ENCODE data around the gene GRAMD4.
"Not testable (repeated sequence)": the region's sequence is repeated elsewhere in the genome, so short reads cannot be mapped to it uniquely, and the experiment has no call there.

Gene GRAMD4

DNA sequence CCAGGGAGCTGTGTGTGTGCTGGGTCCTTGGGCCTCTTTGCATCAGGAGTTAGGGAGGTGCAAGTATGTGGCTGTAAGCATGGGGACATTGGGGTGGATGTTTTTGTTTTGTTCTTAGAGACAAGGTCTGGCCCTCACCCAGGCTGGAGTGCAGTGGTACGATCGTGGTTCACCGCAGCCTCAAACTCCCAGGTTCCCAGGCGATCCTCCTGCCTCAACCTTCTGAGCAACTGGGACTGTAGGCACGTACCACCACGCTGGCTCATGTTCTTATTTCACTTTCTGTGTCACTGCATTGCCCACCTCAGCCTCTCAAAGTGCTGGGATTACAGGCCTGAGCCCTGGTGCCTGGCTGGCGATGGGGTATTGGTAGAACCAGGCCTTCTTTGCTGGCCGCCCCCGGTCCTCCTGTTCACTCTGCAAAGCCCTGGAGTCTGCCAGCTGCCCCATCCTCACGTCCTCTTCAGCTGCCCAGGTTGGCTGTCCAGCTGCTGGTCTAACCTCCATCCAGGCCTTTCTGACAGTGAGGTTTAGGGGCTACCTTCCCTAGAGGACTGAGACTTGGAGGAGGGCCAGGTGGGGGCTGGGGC is 851 bp upstream of the GRAMD4 start:
- ChIA-PET POLR2A (no interaction called here), CTCF (no interaction called here)
- Histone ChIP-seq H3K4me3 (ENCODE audit: control insufficient read depth in 1 of 7, extremely low read depth in 1 of 7, insufficient read depth in 4 of 7, low read depth in 2 of 7, low read length in 6 of 7) (no peak overlapping the region), H3K27ac (ENCODE audit: insufficient read depth in 1 of 2, low read depth in 1 of 2, low read length in 2 of 2, poor library complexity in 1 of 2, severe bottlenecking in 2 of 2) (no peak overlapping the region), H3K9me3 (ENCODE audit: control extremely low read depth in 1 of 5, control insufficient read depth in 4 of 5, insufficient read depth in 2 of 5, low read depth in 1 of 5, low read length in 4 of 5) (no peaks in the 10 kb centered on the region), H3K36me3 (ENCODE audit: control insufficient read depth in 4 of 4, insufficient read depth in 4 of 4, low read length in 3 of 4) (peaks cover 0 to 3% (median 0%) of the 10 kb centered on the region in 4 experiments), H3K27me3 (replicated peaks in 2 of 5; ENCODE audit: control insufficient read depth in 4 of 5, insufficient read depth in 5 of 5, low read length in 4 of 5) (no peaks in the 10 kb centered on the region), H3K4me1 (ENCODE audit: control extremely low read depth in 1 of 4, control insufficient read depth in 4 of 4, insufficient read depth in 4 of 4, low read length in 3 of 4) (peaks cover 0 to 67% (median 33%) of the 10 kb centered on the region in 4 experiments)
- 92% methylated on average over 10 of the region's 10 CpGs for WGBS (ENCODE audit: insufficient coverage)
- no peak for DNase-seq

- Histone ChIP-seq H3K9me3 (ENCODE audit: control extremely low read depth in 1 of 5, control insufficient read depth in 4 of 5, insufficient read depth in 2 of 5, low read depth in 1 of 5, low read length in 4 of 5) (no peaks in the 10 kb centered on the region), H3K27ac (ENCODE audit: insufficient read depth in 1 of 2, low read depth in 1 of 2, low read length in 2 of 2, poor library complexity in 1 of 2, severe bottlenecking in 2 of 2) (no peak overlapping the region), H3K27me3 (replicated peaks in 2 of 5; ENCODE audit: control insufficient read depth in 4 of 5, insufficient read depth in 5 of 5, low read length in 4 of 5) (no peaks in the 10 kb centered on the region), H3K4me3 (ENCODE audit: control insufficient read depth in 1 of 7, extremely low read depth in 1 of 7, insufficient read depth in 4 of 7, low read depth in 2 of 7, low read length in 6 of 7) (no peak overlapping the region), H3K36me3 (ENCODE audit: control insufficient read depth in 4 of 4, insufficient read depth in 4 of 4, low read length in 3 of 4) (peaks cover 0 to 7% (median 0%) of the 10 kb centered on the region in 4 experiments), H3K4me1 (ENCODE audit: control extremely low read depth in 1 of 4, control insufficient read depth in 4 of 4, insufficient read depth in 4 of 4, low read length in 3 of 4) (peaks cover 0 to 63% (median 26%) of the 10 kb centered on the region in 4 experiments)
- CTCF ChIA-PET: interaction anchor here (0.9 to 1.0 kb wide), 2 partner anchors 9 to 22 kb away, joined by 3 to 6 read pairs; no protein-coding TSS in a partner anchor
- no peak for DNase-seq
- POLR2A ChIA-PET: no interaction called here
- 98% methylated on average over 18 of the region's 23 CpGs for WGBS (ENCODE audit: insufficient coverage)
These were observed 529 bp downstream of the GRAMD4 start for GRCh38 chr22:46620588-46621242.

GRCh38 chr22:46621243-46621930 is 1.2 kb downstream of the GRAMD4 start:
- DNase-seq; H3K36me3 ChIP-seq (ENCODE audit: control insufficient read depth in 4 of 4, insufficient read depth in 4 of 4, low read length in 3 of 4); H3K27me3 ChIP-seq (replicated peaks in 2 of 5; ENCODE audit: control insufficient read depth in 4 of 5, insufficient read depth in 5 of 5, low read length in 4 of 5); H3K9me3 ChIP-seq (ENCODE audit: control extremely low read depth in 1 of 5, control insufficient read depth in 4 of 5, insufficient read depth in 2 of 5, low read depth in 1 of 5, low read length in 4 of 5); H3K4me3 ChIP-seq (ENCODE audit: control insufficient read depth in 1 of 7, extremely low read depth in 1 of 7, insufficient read depth in 4 of 7, low read depth in 2 of 7, low read length in 6 of 7); H3K27ac ChIP-seq (ENCODE audit: insufficient read depth in 1 of 2, low read depth in 1 of 2, low read length in 2 of 2, poor library complexity in 1 of 2, severe bottlenecking in 2 of 2); POLR2A ChIA-PET: not testable (repeated sequence)
- peaks cover 0 to 63% (median 26%) of the 10 kb centered on the region in 4 experiments for H3K4me1 ChIP-seq (ENCODE audit: control extremely low read depth in 1 of 4, control insufficient read depth in 4 of 4, insufficient read depth in 4 of 4, low read length in 3 of 4)
- CTCF ChIA-PET: interaction anchor here (0.9 to 2.6 kb wide), 4 partner anchors 10 to 58 kb away, joined by 3 to 10 read pairs (median 4); no protein-coding TSS in a partner anchor
- WGBS (ENCODE audit: insufficient coverage): 95% methylated on average over 11 of the region's 38 CpGs

GRCh38 chr22:46622081-46622521 is 1.9 kb downstream of the GRAMD4 start:
- Histone ChIP-seq H3K4me1 (ENCODE audit: control extremely low read depth in 1 of 4, control insufficient read depth in 4 of 4, insufficient read depth in 4 of 4, low read length in 3 of 4) (peaks cover 0 to 63% (median 26%) of the 10 kb centered on the region in 4 experiments), H3K4me3 (ENCODE audit: control insufficient read depth in 1 of 7, extremely low read depth in 1 of 7, insufficient read depth in 4 of 7, low read depth in 2 of 7, low read length in 6 of 7) (no peak overlapping the region), H3K36me3 (ENCODE audit: control insufficient read depth in 4 of 4, insufficient read depth in 4 of 4, low read length in 3 of 4) (peaks cover 0 to 13% (median 6%) of the 10 kb centered on the region in 4 experiments), H3K27ac (ENCODE audit: insufficient read depth in 1 of 2, low read depth in 1 of 2, low read length in 2 of 2, poor library complexity in 1 of 2, severe bottlenecking in 2 of 2) (no peak overlapping the region), H3K9me3 (ENCODE audit: control extremely low read depth in 1 of 5, control insufficient read depth in 4 of 5, insufficient read depth in 2 of 5, low read depth in 1 of 5, low read length in 4 of 5) (no peaks in the 10 kb centered on the region), H3K27me3 (replicated peaks in 2 of 5; ENCODE audit: control insufficient read depth in 4 of 5, insufficient read depth in 5 of 5, low read length in 4 of 5) (no peaks in the 10 kb centered on the region)
- CTCF ChIA-PET: interaction anchor here (1.0 to 2.6 kb wide), 3 partner anchors 9 to 59 kb away, joined by 3 to 10 read pairs (median 4); no protein-coding TSS in a partner anchor
- DNase-seq: peak in 2 of 3 donors; percentile 37 to 39
- POLR2A ChIA-PET: no interaction called here
- WGBS (ENCODE audit: insufficient coverage): 61% methylated on average over 5 of the region's 14 CpGs

GRCh38 chr22:46625113-46625842 is 5.1 kb downstream of the GRAMD4 start:
- POLR2A ChIA-PET: interaction anchor here (0.7 kb wide), 1 partner anchor 9 kb away, joined by 5 read pairs; no protein-coding TSS in a partner anchor
- DNase-seq: no peak
- Histone ChIP-seq H3K4me3 (ENCODE audit: control insufficient read depth in 1 of 7, extremely low read depth in 1 of 7, insufficient read depth in 4 of 7, low read depth in 2 of 7, low read length in 6 of 7) (no peak overlapping the region), H3K27ac (ENCODE audit: insufficient read depth in 1 of 2, low read depth in 1 of 2, low read length in 2 of 2, poor library complexity in 1 of 2, severe bottlenecking in 2 of 2) (no peak overlapping the region), H3K9me3 (ENCODE audit: control extremely low read depth in 1 of 5, control insufficient read depth in 4 of 5, insufficient read depth in 2 of 5, low read depth in 1 of 5, low read length in 4 of 5) (no peaks in the 10 kb centered on the region), H3K36me3 (ENCODE audit: control insufficient read depth in 4 of 4, insufficient read depth in 4 of 4, low read length in 3 of 4) (peaks cover 0 to 21% (median 16%) of the 10 kb centered on the region in 4 experiments), H3K27me3 (replicated peaks in 2 of 5; ENCODE audit: control insufficient read depth in 4 of 5, insufficient read depth in 5 of 5, low read length in 4 of 5) (no peaks in the 10 kb centered on the region), H3K4me1 (ENCODE audit: control extremely low read depth in 1 of 4, control insufficient read depth in 4 of 4, insufficient read depth in 4 of 4, low read length in 3 of 4) (peaks cover 0 to 34% (median 11%) of the 10 kb centered on the region in 4 experiments)
- CTCF ChIA-PET: interaction anchor here (1.2 to 1.3 kb wide), 2 partner anchors 26 to 62 kb away, joined by 3 read pairs; no protein-coding TSS in a partner anchor
- WGBS (ENCODE audit: insufficient coverage): 99% methylated on average over 14 of the region's 20 CpGs

GRCh38 chr22:46625843-46626349 is 5.7 kb downstream of the GRAMD4 start:
- 96% methylated on average over 17 of the region's 21 CpGs for WGBS (ENCODE audit: insufficient coverage)
- Histone ChIP-seq H3K27ac (ENCODE audit: insufficient read depth in 1 of 2, low read depth in 1 of 2, low read length in 2 of 2, poor library complexity in 1 of 2, severe bottlenecking in 2 of 2) (no peak overlapping the region), H3K9me3 (ENCODE audit: control extremely low read depth in 1 of 5, control insufficient read depth in 4 of 5, insufficient read depth in 2 of 5, low read depth in 1 of 5, low read length in 4 of 5) (no peaks in the 10 kb centered on the region), H3K36me3 (ENCODE audit: control insufficient read depth in 4 of 4, insufficient read depth in 4 of 4, low read length in 3 of 4) (peaks cover 0 to 27% (median 19%) of the 10 kb centered on the region in 4 experiments), H3K4me3 (ENCODE audit: control insufficient read depth in 1 of 7, extremely low read depth in 1 of 7, insufficient read depth in 4 of 7, low read depth in 2 of 7, low read length in 6 of 7) (no peak overlapping the region), H3K4me1 (ENCODE audit: control extremely low read depth in 1 of 4, control insufficient read depth in 4 of 4, insufficient read depth in 4 of 4, low read length in 3 of 4) (peaks cover 0 to 29% (median 11%) of the 10 kb centered on the region in 4 experiments), H3K27me3 (replicated peaks in 2 of 5; ENCODE audit: control insufficient read depth in 4 of 5, insufficient read depth in 5 of 5, low read length in 4 of 5) (no peaks in the 10 kb centered on the region)
- no peak for DNase-seq
- CTCF ChIA-PET: interaction anchor here (1.3 kb wide), 1 partner anchor 27 kb away, joined by 3 read pairs; no protein-coding TSS in a partner anchor
- POLR2A ChIA-PET: no interaction called here
